Omental fat pad (tissue), 4 donors: ENCODE data around the gene ADAMTS17. TPM values are rescaled to one million over a fixed set of nuclear protein-coding genes. Genes with fewer than 3 reads are reported as not detected.
A peak's percentile ranks its signal among the peaks of the same experiment; 100 is the strongest.

Source experiments
- ATAC-seq: fragments of 150-250 bp; one replicate; pipeline ENCODE4 v1.9.1; 2016; ENCODE audit warnings: mild to moderate bottlenecking, moderate library complexity; ENCODE audit not compliant: low FRiP score
- DNase-seq: peaks from one replicate; pipeline ENCODE4 v3.0.0-alpha.2; 2019; ENCODE audit warnings: low spot score
- CTCF ChIP-seq, 3 donors: fragments of 450-650 bp; IDR thresholded peaks; one replicate each; pipeline ENCODE4 v1.5.1; 2016 to 2017; ENCODE audit warnings: antibody characterized with exemption in 3 of 3, mild to moderate bottlenecking in 3 of 3, moderate library complexity in 2 of 3
- total RNA-seq, 4 donors: library from RNA; depleted of rRNA; stranded (reverse); fragments of >200 nt; gene quantifications; one replicate each; pipeline ENCODE4 v1.1.0, GENCODE V29; 2016

Gene ADAMTS17
- total RNA-seq, 4 donors from 2014 or later: 1.6 to 10.7 (median 5.7) TPM

GRCh38 chr15:100349321-100349695, 7.5 kb upstream of the ADAMTS17 start:
- no peak for ATAC-seq
- TF ChIP-seq CTCF (IDR thresholded peaks at IDR 0.05): no peak
- no peak for DNase-seq

GRCh38 chr15:100348578-100348977, 6.8 kb upstream of the ADAMTS17 start:
- DNase-seq (no peak), ATAC-seq (no peak)
- TF ChIP-seq CTCF (IDR thresholded peaks at IDR 0.05): no peak

- no peak for DNase-seq
- no peak for ATAC-seq
Measured at GRCh38 chr15:100346866-100347512, 5.2 kb upstream of the ADAMTS17 start.

GRCh38 chr15:100345438-100345837, 3.7 kb upstream of the ADAMTS17 start:
- TF ChIP-seq CTCF (IDR thresholded peaks at IDR 0.05): no peak
- ATAC-seq: no peak
- DNase-seq: no peak

More at GRCh38 chr15:100346866-100347512, 5.2 kb upstream of the ADAMTS17 start:
- TF ChIP-seq CTCF (IDR thresholded peaks at IDR 0.05): no peak

GRCh38 chr15:100343251-100343650, 1.5 kb upstream of the ADAMTS17 start:
- no peak for ATAC-seq
- DNase-seq: no peak
- TF ChIP-seq CTCF (IDR thresholded peaks at IDR 0.05): no peak

- no peak for TF ChIP-seq CTCF (IDR thresholded peaks at IDR 0.05)
- DNase-seq (no peak), ATAC-seq (peak; percentile 8)
Measured at GRCh38 chr15:100341239-100341749, 481 bp downstream of the ADAMTS17 start.

- ATAC-seq: no peak
- no peak for TF ChIP-seq CTCF (IDR thresholded peaks at IDR 0.05)
- DNase-seq: no peak
Measured at GRCh38 chr15:100340721-100341238, 995 bp downstream of the ADAMTS17 start.
